IMR-90 (cell line): ENCODE results near the gene CEMP1. TPM values are rescaled to one million over a fixed set of nuclear protein-coding genes. Genes with fewer than 3 reads are reported as not detected.

Experiments used
- ATAC-seq: fragments of 200-7000 bp; cut with Tn5 transposase; 2 replicates; pipeline ENCODE4 v1.9.1; 2020; ENCODE audit warnings: low read depth, mild to moderate bottlenecking, moderate library complexity
- BruUV-seq: library from RNA; stranded (reverse); fragments of 400-500 nt; replicated peaks from 2 replicates; lab custom pipeline; 2021; lab: Mats Ljungman, UMichigan
- CTCF ChIA-PET: fragments of 300-600 bp; formaldehyde crosslinking; extraction: SDS; loops from one replicate; lab custom pipeline; 2021; ENCODE audit warnings: antibody characterized with exemption; lab: Yijun Ruan, JAX
- POLR2A ChIA-PET: fragments of 300-600 bp; sonication (Branson Sonifier 250); formaldehyde crosslinking; loops from one replicate; lab custom pipeline; 2022; ENCODE audit warnings: antibody characterized with exemption; ENCODE audit not compliant: unreplicated experiment; lab: Charles Lee
- DNase-seq: peaks from one replicate; pipeline ENCODE4 v3.0.0; 2013
- H2AFZ ChIP-seq: replicated peaks from 2 replicates; pipeline ENCODE3; 2013; ENCODE audit warnings: low read length, mild to moderate bottlenecking; ENCODE audit not compliant: poor library complexity
- H2AK5ac ChIP-seq: 2 replicates; pipeline ENCODE4 v1.6.1; 2013; ENCODE audit warnings: low read depth, low read length, inconsistent platforms
- H2AK9ac ChIP-seq: replicated peaks from 2 replicates; pipeline ENCODE3; 2013; ENCODE audit warnings: mild to moderate bottlenecking, low read depth, low read length, moderate library complexity; ENCODE audit not compliant: poor library complexity
- H2BK120ac ChIP-seq: 2 replicates; pipeline ENCODE4 v1.6.1; 2013; ENCODE audit warnings: low read depth, low read length, inconsistent platforms
- H2BK15ac ChIP-seq: 3 replicates; pipeline ENCODE4 v1.6.1; 2013; ENCODE audit warnings: low read depth, low read length, inconsistent platforms
- H2BK20ac ChIP-seq: 2 replicates; pipeline ENCODE4 v1.6.1; 2013; ENCODE audit warnings: low read depth, mild to moderate bottlenecking, inconsistent platforms, low read length, moderate library complexity
- H2BK5ac ChIP-seq: 2 replicates; pipeline ENCODE4 v1.6.1; 2013; ENCODE audit warnings: mild to moderate bottlenecking, low read depth, low read length, inconsistent platforms; ENCODE audit not compliant: poor library complexity, severe bottlenecking
- H3K14ac ChIP-seq: replicated peaks from 2 replicates; pipeline ENCODE4 v1.6.1; 2013; ENCODE audit warnings: low read depth, low read length, inconsistent platforms
- H3K18ac ChIP-seq: 2 replicates; pipeline ENCODE4 v1.6.1; 2013; ENCODE audit warnings: low read depth, low read length, control low read depth
- H3K23ac ChIP-seq: 2 replicates; pipeline ENCODE4 v1.6.1; 2013; ENCODE audit warnings: low read depth, low read length, inconsistent platforms
- H3K27ac ChIP-seq: 2 replicates; pipeline ENCODE4 v1.5.1; 2013; ENCODE audit warnings: mild to moderate bottlenecking, control low read depth, low read length; ENCODE audit not compliant: insufficient read depth
- H3K27me3 ChIP-seq: 2 replicates; pipeline ENCODE4 v1.6.1; 2013; ENCODE audit warnings: low read length; ENCODE audit not compliant: control insufficient read depth, insufficient read depth
- H3K36me3 ChIP-seq: 2 replicates; pipeline ENCODE4 v1.6.1; 2013; ENCODE audit warnings: low read length, mixed read lengths; ENCODE audit not compliant: control insufficient read depth, insufficient read depth
- H3K4ac ChIP-seq: 2 replicates; pipeline ENCODE4 v1.6.1; 2013; ENCODE audit warnings: low read depth, low read length, inconsistent platforms
- H3K4me1 ChIP-seq: 2 replicates; pipeline ENCODE4 v1.6.1; 2013; ENCODE audit warnings: low read length, mixed read lengths; ENCODE audit not compliant: control insufficient read depth, insufficient read depth
- H3K4me2 ChIP-seq: 2 replicates; pipeline ENCODE4 v1.6.1; 2013; ENCODE audit warnings: low read depth, mild to moderate bottlenecking, control low read depth, low read length, moderate library complexity
- H3K4me3 ChIP-seq: 2 replicates; pipeline ENCODE4 v1.5.1; 2013; ENCODE audit warnings: low read depth, mild to moderate bottlenecking, control low read depth, low read length, moderate library complexity; ENCODE audit not compliant: insufficient read depth
- H3K56ac ChIP-seq: 2 replicates; pipeline ENCODE4 v1.6.1; 2013; ENCODE audit warnings: low read length, inconsistent platforms; ENCODE audit not compliant: insufficient read depth; ENCODE audit errors: extremely low read depth
- H3K79me1 ChIP-seq, 2 experiments: 2 replicates each; pipeline ENCODE4 v1.6.1; 2013; ENCODE audit warnings: low read length in 2 of 2, inconsistent platforms in 1 of 2, low read depth in 1 of 2
- H3K9ac ChIP-seq: 2 replicates; pipeline ENCODE4 v1.6.1; 2013; ENCODE audit warnings: low read depth, low read length, control low read depth
- H3K9me1 ChIP-seq: 2 replicates; pipeline ENCODE4 v1.6.1; 2013; ENCODE audit warnings: low read length, inconsistent platforms; ENCODE audit not compliant: insufficient read depth
- H3K9me3 ChIP-seq: 2 replicates; pipeline ENCODE4 v1.6.1; 2013; ENCODE audit warnings: low read length; ENCODE audit not compliant: control insufficient read depth, insufficient read depth
- H4K20me1 ChIP-seq: 2 replicates; pipeline ENCODE4 v1.6.1; 2013; ENCODE audit warnings: low read length, inconsistent platforms; ENCODE audit not compliant: insufficient read depth
- H4K5ac ChIP-seq: 2 replicates; pipeline ENCODE4 v1.6.1; 2013; ENCODE audit warnings: mild to moderate bottlenecking, low read depth, low read length, control low read depth
- H4K8ac ChIP-seq, 2 experiments: 2 replicates each; pipeline ENCODE4 v1.6.1; 2013; ENCODE audit warnings: low read depth in 2 of 2, low read length in 2 of 2, control low read depth in 1 of 2, inconsistent platforms in 1 of 2
- H4K91ac ChIP-seq: 2 replicates; pipeline ENCODE4 v1.6.1; 2013; ENCODE audit warnings: low read depth, low read length, inconsistent platforms; ENCODE audit not compliant: insufficient read depth
- BHLHE40 ChIP-seq: fragments of 150-350 bp; IDR thresholded peaks from 2 replicates; pipeline ENCODE4 v1.6.1; 2016; ENCODE audit warnings: mild to moderate bottlenecking, low read depth, low read length
- CEBPB ChIP-seq: IDR thresholded peaks from 2 replicates; pipeline ENCODE4 v1.6.1; 2012; ENCODE audit warnings: low read depth, low read length, improper control_type of control experiment
- FOS ChIP-seq: fragments of 150-350 bp; IDR thresholded peaks from 2 replicates; pipeline ENCODE4 v1.6.1; 2016; ENCODE audit warnings: low read depth, low read length
- MAFK ChIP-seq: IDR thresholded peaks from 2 replicates; pipeline ENCODE4 v1.6.1; 2012; ENCODE audit warnings: low read depth, low read length, improper control_type of control experiment
- MAZ ChIP-seq: IDR thresholded peaks from 2 replicates; pipeline ENCODE4 v1.6.1; 2012; ENCODE audit warnings: low read depth, mild to moderate bottlenecking, low read length, improper control_type of control experiment, moderate library complexity, borderline replicate concordance
- RCOR1 ChIP-seq: IDR thresholded peaks from 2 replicates; pipeline ENCODE4 v1.6.1; 2012; ENCODE audit warnings: mild to moderate bottlenecking, low read length, improper control_type of control experiment; ENCODE audit not compliant: insufficient replicate concordance
- SMC3 ChIP-seq: fragments of 150-350 bp; IDR thresholded peaks from 2 replicates; pipeline ENCODE4 v1.6.1; 2016; ENCODE audit warnings: low read depth, mild to moderate bottlenecking, antibody characterized with exemption, low read length, moderate library complexity
- whole genome bisulfite sequencing, 2 experiments: methylation state at CpG; one replicate each; pipeline versions ENCODE4 v1.1.5 to v1.1.7; 2013; ENCODE audit warnings: missing lambda C conversion rate in 2 of 2; ENCODE audit not compliant: insufficient read length in 1 of 2; ENCODE audit errors: extremely low coverage in 2 of 2; 5-methylcytosine and 5-hydroxymethylcytosine counted together
- dilution Hi-C: fragments of 300-500 bp; cut with HindIII; formaldehyde crosslinking; loops from one replicate; pipeline ENCODE4 v1.14.3; 2018; ENCODE audit warnings: low sequenced_read_pairs; ENCODE audit not compliant: unreplicated experiment
- in situ Hi-C: fragments of 300-500 bp; cut with MboI; formaldehyde crosslinking; loops from 3 replicates; pipeline ENCODE4 v1.14.3; 2019; ENCODE audit warnings: low sequenced_read_pairs, inconsistent platforms, mixed read lengths
- intact Hi-C: fragments of 100-400 bp; cut with micrococcal nuclease; formaldehyde crosslinking; loops from 2 replicates; pipeline ENCODE4 v1.10.0; 2022
- microRNA-seq, 2 experiments: library from miRNA; stranded (forward) in 1 of 2; unstranded in 1 of 2; fragments of 10-50 nt in 1 of 2; fragments of <30 nt in 1 of 2; gene quantifications in 1 of 2; microRNA quantifications in 1 of 2; one replicate each; pipeline versions ENCODE3 to v1.1.0; 2013 to 2020; ENCODE audit not compliant: insufficient read depth in 1 of 2, insufficient read length in 1 of 2, unreplicated experiment in 1 of 2
- polyA plus RNA-seq, 3 experiments: library from polyadenylated mRNA; depleted of rRNA; stranded (reverse); fragments of >200 nt; gene quantifications; 2 replicates each; pipeline ENCODE4 v1.2.3, GENCODE V29; 2012; ENCODE audit warnings: low replicate concordance in 1 of 3
- small RNA-seq, 5 experiments: library from RNA; depleted of rRNA; stranded (forward); fragments of <200 nt; gene quantifications; one replicate each; pipeline ENCODE3, GENCODE V24; 2012
- total RNA-seq: library from RNA; depleted of rRNA; stranded (reverse); fragments of >200 nt; gene quantifications from 2 replicates; pipeline ENCODE4 v1.2.3, GENCODE V29; 2012; rRNA removed
- TF ChIP-seq, protein P1 (sequence below): fragments of 150-350 bp; IDR thresholded peaks from 2 replicates; pipeline ENCODE4 v1.6.1; 2017; ENCODE audit warnings: mild to moderate bottlenecking, antibody characterized with exemption, low read length, low read depth

The CEMP1 gene
- total and polyA plus RNA-seq, 2 of the 4 experiments (the other 2 are of a cell fraction) = not detected

DNA sequence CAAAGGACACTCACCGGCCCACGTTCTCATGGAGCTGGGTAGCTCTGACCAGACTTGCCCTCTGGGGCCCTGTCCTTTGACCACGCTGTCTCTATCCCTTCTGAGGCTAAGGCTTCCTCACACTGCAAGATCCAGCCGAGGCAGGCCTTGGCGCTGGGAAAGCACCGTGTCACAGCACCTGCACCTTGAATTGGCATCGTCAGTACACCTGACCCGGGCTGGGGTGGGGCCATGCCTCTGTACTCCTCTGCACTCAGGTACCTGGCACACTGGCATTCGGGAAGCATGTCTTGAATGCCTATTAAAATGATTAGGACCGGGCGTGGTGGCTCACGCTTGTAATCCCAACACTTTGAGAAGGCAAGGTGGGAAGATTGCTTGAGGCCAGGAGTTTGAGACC lies 50.3 kb downstream of the CEMP1 start:
- DNase-seq = no peak
- 97% methylated on average over 5 of the region's 12 CpGs; no CpG with 5 or more reads in 1 of the 2 experiments for WGBS, 2 experiments
- no peak overlapping the region for H3K18ac ChIP-seq
- H2BK120ac ChIP-seq = no peak overlapping the region
- H2BK5ac ChIP-seq = no peak overlapping the region
- H2AK5ac ChIP-seq = no peak overlapping the region
- H3K4ac ChIP-seq = no peak overlapping the region
- no peak overlapping the region for H2AK9ac ChIP-seq
- H3K79me1 ChIP-seq = peaks cover 30 to 74% of the 10 kb centered on the region in 2 experiments
- ChIA-PET POLR2A (no interaction called here), CTCF (no interaction called here)
- no peak overlapping the region for H2BK20ac ChIP-seq
- H3K9me3 ChIP-seq = no peaks in the 10 kb centered on the region
- no peak overlapping the region for H3K4me3 ChIP-seq
- H4K5ac ChIP-seq = no peak overlapping the region
- no peak overlapping the region for H3K23ac ChIP-seq
- H3K14ac ChIP-seq = no peak overlapping the region
- H3K9ac ChIP-seq = no peak overlapping the region
- ATAC-seq = no peak
- intact Hi-C loops = no loop called here
- no TSS peak for BruUV-seq
- no peak overlapping the region for H4K91ac ChIP-seq
- H3K56ac ChIP-seq = no peak overlapping the region
- no peak overlapping the region for H3K27ac ChIP-seq
- peaks cover 23% of the 10 kb centered on the region for H4K20me1 ChIP-seq
- no peak overlapping the region for H2AFZ ChIP-seq
- peaks cover 16% of the 10 kb centered on the region for H3K4me1 ChIP-seq
- dilution Hi-C loops = no loop called here
- H3K9me1 ChIP-seq = peaks cover 6% of the 10 kb centered on the region; the same call in 1 of the 2 replicates
- no peaks in the 10 kb centered on the region for H3K27me3 ChIP-seq
- no peaks in the 10 kb centered on the region for H3K36me3 ChIP-seq
- in situ Hi-C loops = no loop called here
- TF ChIP-seq BHLHE40 (no peak), CEBPB (no peak), SMC3 (no peak), FOS (no peak), MAZ (no peak), RCOR1 (no peak), MAFK (no peak)
- TF ChIP-seq, protein P1, sequence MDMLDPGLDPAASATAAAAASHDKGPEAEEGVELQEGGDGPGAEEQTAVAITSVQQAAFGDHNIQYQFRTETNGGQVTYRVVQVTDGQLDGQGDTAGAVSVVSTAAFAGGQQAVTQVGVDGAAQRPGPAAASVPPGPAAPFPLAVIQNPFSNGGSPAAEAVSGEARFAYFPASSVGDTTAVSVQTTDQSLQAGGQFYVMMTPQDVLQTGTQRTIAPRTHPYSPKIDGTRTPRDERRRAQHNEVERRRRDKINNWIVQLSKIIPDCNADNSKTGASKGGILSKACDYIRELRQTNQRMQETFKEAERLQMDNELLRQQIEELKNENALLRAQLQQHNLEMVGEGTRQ = no peak
- H4K8ac ChIP-seq = no peak overlapping the region
- H2BK15ac ChIP-seq = no peak overlapping the region
- no peak overlapping the region for H3K4me2 ChIP-seq

Small RNAs within 50 kb of the gene (microRNA-seq; reads per million reads assigned to microRNA genes)
- gene AC093525.1 (ENCODE audit: insufficient read depth, insufficient read length) (not detected), gene MIR3178 (ENCODE audit: insufficient read depth in 1 of 2, insufficient read length in 1 of 2, unreplicated experiment in 1 of 2) (0 to 0.37 reads per million in 2 experiments)

Small RNAs within 50 kb of the gene (small RNA-seq; reads per million reads assigned to genes)
- gene AC093525.1 (0 reads per million in 5 experiments), gene MIR3178 (0 reads per million in 5 experiments)

Other genes starting within 250 kb of the CEMP1 start
- gene ABCA3, start 190.7 kb downstream of the CEMP1 start, total RNA-seq = 0.18 TPM in 1 of 2 replicates, not detected in the other
- 0.22 and 0.32 TPM in 2 replicates for gene ABCA3, start 190.7 kb downstream of the CEMP1 start, polyA plus RNA-seq (2012; rRNA removed)
- 19.2 and 20.1 TPM in 2 replicates for gene CCNF, start 102.0 kb downstream of the CEMP1 start, total RNA-seq
- gene CCNF, start 102.0 kb downstream of the CEMP1 start, polyA plus RNA-seq (2012; rRNA removed) = 7.8 and 8.2 TPM in 2 replicates
- 3.6 TPM in 2 replicates for gene TEDC2, start 71.3 kb downstream of the CEMP1 start, total RNA-seq
- 7.3 and 10.8 TPM in 2 replicates for gene TEDC2, start 71.3 kb downstream of the CEMP1 start, polyA plus RNA-seq (2012; rRNA removed)
- 0.18 and 0.28 TPM in 2 replicates for gene NTN3, start 60.1 kb downstream of the CEMP1 start, total RNA-seq
- 0.38 and 0.72 TPM in 2 replicates for gene NTN3, start 60.1 kb downstream of the CEMP1 start, polyA plus RNA-seq (2012; rRNA removed)
- gene TBC1D24, start 56.3 kb downstream of the CEMP1 start, total RNA-seq = 7.5 and 8.6 TPM in 2 replicates
- 13.4 and 16.2 TPM in 2 replicates for gene TBC1D24, start 56.3 kb downstream of the CEMP1 start, polyA plus RNA-seq (2012; rRNA removed)
- gene ATP6V0C, start 17.5 kb downstream of the CEMP1 start, total RNA-seq = 8.4 and 8.6 TPM in 2 replicates
- gene ATP6V0C, start 17.5 kb downstream of the CEMP1 start, polyA plus RNA-seq (2012; rRNA removed) = 107 and 108 TPM in 2 replicates
- 10.0 and 10.6 TPM in 2 replicates for gene AMDHD2, start 11.0 kb downstream of the CEMP1 start, total RNA-seq
- gene AMDHD2, start 11.0 kb downstream of the CEMP1 start, polyA plus RNA-seq (2012; rRNA removed) = 30.3 and 30.8 TPM in 2 replicates
- 10.6 and 11.4 TPM in 2 replicates for gene PDPK1, start 6.6 kb upstream of the CEMP1 start, total RNA-seq
- 24.3 and 27.3 TPM in 2 replicates for gene PDPK1, start 6.6 kb upstream of the CEMP1 start, polyA plus RNA-seq (2012; rRNA removed)
- gene KCTD5, start 151.1 kb upstream of the CEMP1 start, total RNA-seq = 17.2 and 19.4 TPM in 2 replicates
- 38.9 and 56.2 TPM in 2 replicates for gene KCTD5, start 151.1 kb upstream of the CEMP1 start, polyA plus RNA-seq (2012; rRNA removed)
- under 0.01 TPM in 2 replicates for gene PRSS27, start 188.8 kb upstream of the CEMP1 start, total RNA-seq
- gene PRSS27, start 188.8 kb upstream of the CEMP1 start, polyA plus RNA-seq (2012; rRNA removed) = 0.58 and 0.83 TPM in 2 replicates
- gene SRRM2, start 221.2 kb upstream of the CEMP1 start, total RNA-seq = 20.3 and 21.1 TPM in 2 replicates
- gene SRRM2, start 221.2 kb upstream of the CEMP1 start, polyA plus RNA-seq (2012; rRNA removed) = 300 and 301 TPM in 2 replicates
- 225 and 5,859 TPM in 2 replicates for gene ELOB, start 245.9 kb upstream of the CEMP1 start, total RNA-seq
- gene ELOB, start 245.9 kb upstream of the CEMP1 start, polyA plus RNA-seq (2012; rRNA removed) = 442 and 481 TPM in 2 replicates